ENCODE results near the gene GOLGB1. TPM values are rescaled to one million over a fixed set of nuclear protein-coding genes. Genes with fewer than 3 reads are reported as not detected.
"Not testable (repeated sequence)": the region's sequence is repeated elsewhere in the genome, so short reads cannot be mapped to it uniquely, and the experiment has no call there.

GOLGB1 gene
- total RNA-seq, 1 experiment from 2014 or later = 26.5 TPM

DNA sequence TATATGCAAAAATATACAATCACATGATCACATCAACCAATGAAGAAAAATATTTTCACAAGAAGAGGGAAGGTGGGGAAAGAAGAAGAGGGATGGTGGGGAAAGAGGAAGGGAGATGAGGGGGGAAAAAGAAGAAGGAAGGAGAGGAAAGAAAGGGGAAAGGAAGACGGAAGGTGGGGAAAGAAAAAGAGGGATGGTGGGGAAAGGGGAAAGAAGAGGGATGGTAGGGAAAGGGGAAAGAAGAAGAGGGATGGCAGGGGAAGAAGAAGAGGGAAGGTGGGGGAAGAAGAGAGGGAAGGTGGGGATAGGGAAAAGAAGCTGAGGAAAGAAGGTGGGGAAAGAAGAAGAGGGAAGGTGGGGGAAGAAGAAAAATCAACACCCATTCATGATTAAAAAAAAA is 3.2 kb upstream of the GOLGB1 start:
- H4K20me1 ChIP-seq (ENCODE audit: insufficient read depth, low read depth, low read length) = peaks cover 9% of the 10 kb centered on the region; the same call in 1 of the 2 replicates
- H3K4me2 ChIP-seq (ENCODE audit: low read depth, low read length, poor library complexity, severe bottlenecking) = no peak overlapping the region
- H3K4me3 ChIP-seq (ENCODE audit: low read length) = no peak overlapping the region
- H3K9me2 ChIP-seq (replicated peaks; ENCODE audit: insufficient read depth, low read length) = no peaks in the 10 kb centered on the region
- H3K79me2 ChIP-seq (ENCODE audit: low read length) = peaks cover 23% of the 10 kb centered on the region
- H3K27ac ChIP-seq (ENCODE audit: low read length) = no peak overlapping the region
- no peaks in the 10 kb centered on the region for H3K9me3 ChIP-seq (ENCODE audit: low read length)
- H3K36me3 ChIP-seq (ENCODE audit: insufficient read depth, low read length) = no peaks in the 10 kb centered on the region
- H3K27me3 ChIP-seq (ENCODE audit: low read length) = no peaks in the 10 kb centered on the region
- no peak overlapping the region for H2AFZ ChIP-seq (ENCODE audit: low read length)
- H3K4me1 ChIP-seq (ENCODE audit: low read length) = peaks cover 37% of the 10 kb centered on the region
- no peak for DNase-seq
- no peak overlapping the region for H3K9ac ChIP-seq (ENCODE audit: low read length)

GRCh38 chr3:121752261-121752660 is 2.7 kb upstream of the GOLGB1 start:
- no peaks in the 10 kb centered on the region for H3K9me2 ChIP-seq (replicated peaks; ENCODE audit: insufficient read depth, low read length)
- no peaks in the 10 kb centered on the region for H3K27me3 ChIP-seq (ENCODE audit: low read length)
- peaks cover 38% of the 10 kb centered on the region for H3K4me1 ChIP-seq (ENCODE audit: low read length)
- peaks cover 29% of the 10 kb centered on the region for H3K79me2 ChIP-seq (ENCODE audit: low read length)
- no peak overlapping the region for H3K4me3 ChIP-seq (ENCODE audit: low read length)
- no peak overlapping the region for H3K9ac ChIP-seq (ENCODE audit: low read length)
- H3K36me3 ChIP-seq (ENCODE audit: insufficient read depth, low read length) = no peaks in the 10 kb centered on the region
- no peaks in the 10 kb centered on the region for H3K9me3 ChIP-seq (ENCODE audit: low read length)
- H4K20me1 ChIP-seq (ENCODE audit: insufficient read depth, low read depth, low read length) = peaks cover 9% of the 10 kb centered on the region; the same call in 1 of the 2 replicates
- no peak overlapping the region for H3K4me2 ChIP-seq (ENCODE audit: low read depth, low read length, poor library complexity, severe bottlenecking)
- no peak overlapping the region for H2AFZ ChIP-seq (ENCODE audit: low read length)
- no peak for DNase-seq
- no peak overlapping the region for H3K27ac ChIP-seq (ENCODE audit: low read length)

- H3K4me1 ChIP-seq (ENCODE audit: low read length) = peaks cover 33% of the 10 kb centered on the region
- H4K20me1 ChIP-seq (ENCODE audit: insufficient read depth, low read depth, low read length) = peaks cover 9% of the 10 kb centered on the region; the same call in 1 of the 2 replicates
- H3K4me2 ChIP-seq (ENCODE audit: low read depth, low read length, poor library complexity, severe bottlenecking) = peak overlapping the region; percentile 78
- H3K9me2 ChIP-seq (replicated peaks; ENCODE audit: insufficient read depth, low read length) = no peaks in the 10 kb centered on the region
- no peak for DNase-seq
- H3K9ac ChIP-seq (ENCODE audit: low read length) = peak overlapping the region; percentile 80
- H3K27ac ChIP-seq (ENCODE audit: low read length) = peak overlapping the region; percentile 24; the same call in 1 of the 2 replicates
- H3K36me3 ChIP-seq (ENCODE audit: insufficient read depth, low read length) = no peaks in the 10 kb centered on the region
- H3K4me3 ChIP-seq (ENCODE audit: low read length) = peak overlapping the region; percentile 82
- H2AFZ ChIP-seq (ENCODE audit: low read length) = no peak overlapping the region
- H3K27me3 ChIP-seq (ENCODE audit: low read length) = no peaks in the 10 kb centered on the region
- peaks cover 44% of the 10 kb centered on the region for H3K79me2 ChIP-seq (ENCODE audit: low read length)
- no peaks in the 10 kb centered on the region for H3K9me3 ChIP-seq (ENCODE audit: low read length)
Measured at GRCh38 chr3:121750087-121750415, 510 bp upstream of the GOLGB1 start.

DNA sequence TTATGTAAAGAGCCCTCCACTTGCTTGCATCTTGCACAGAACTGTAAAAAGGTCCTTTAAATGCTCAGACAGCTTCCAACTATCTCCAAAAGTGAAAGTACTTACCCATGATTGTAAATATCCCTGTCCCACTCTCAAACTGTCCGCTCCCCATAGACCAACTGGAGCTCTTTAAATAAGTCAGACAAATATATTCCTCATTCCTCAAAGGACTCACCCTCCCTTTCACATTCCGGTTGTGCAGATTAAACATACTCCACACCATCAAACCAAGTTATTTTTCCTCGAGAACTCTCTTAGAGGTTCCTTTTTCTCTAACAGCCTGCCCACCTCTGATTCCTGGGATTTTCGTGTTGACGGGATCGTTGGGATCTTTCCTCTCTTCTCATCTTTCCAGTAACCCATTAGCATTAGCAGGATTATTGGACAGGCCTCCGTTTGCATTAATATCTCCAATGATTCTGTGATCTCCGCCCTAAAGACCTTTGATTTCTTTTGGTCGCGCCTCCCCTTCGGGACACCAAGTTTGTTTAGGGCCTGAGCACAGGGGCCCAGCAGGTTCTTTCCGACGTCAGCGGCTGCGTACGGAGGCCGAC is 763 bp downstream of the GOLGB1 start:
- peak overlapping the region; percentile 61; the same call in 1 of the 2 replicates for H2AFZ ChIP-seq (ENCODE audit: low read length)
- DNase-seq = peak; percentile 84

DNA sequence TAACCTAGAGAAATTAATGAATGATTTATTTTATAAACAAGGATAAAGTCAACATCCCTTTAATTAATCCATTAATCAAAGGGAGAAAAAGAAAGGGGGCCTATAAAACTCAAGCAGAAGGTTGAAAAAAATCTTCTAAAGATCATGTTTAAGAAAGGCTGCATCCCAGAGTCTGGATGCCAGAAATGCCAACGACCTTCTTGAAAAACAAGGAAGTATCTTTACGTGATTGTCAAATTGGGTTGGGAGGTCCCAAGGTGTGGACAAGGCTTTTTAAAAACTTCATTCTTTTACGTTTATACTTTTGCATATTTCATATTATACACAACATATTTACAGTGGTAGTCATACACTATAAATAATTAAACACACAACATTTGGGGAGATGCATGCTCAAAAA is 1.6 kb downstream of the GOLGB1 start:
- Histone ChIP-seq H2AFZ (ENCODE audit: low read length) (no peak overlapping the region), H3K4me1 (ENCODE audit: low read length) (peaks cover 33% of the 10 kb centered on the region), H4K20me1 (ENCODE audit: insufficient read depth, low read depth, low read length) (peaks cover 9% of the 10 kb centered on the region; the same call in 1 of the 2 replicates), H3K27ac (ENCODE audit: low read length) (no peak overlapping the region), H3K79me2 (ENCODE audit: low read length) (peaks cover 63% of the 10 kb centered on the region), H3K9me2 (replicated peaks; ENCODE audit: insufficient read depth, low read length) (no peaks in the 10 kb centered on the region), H3K9me3 (ENCODE audit: low read length) (no peaks in the 10 kb centered on the region), H3K9ac (ENCODE audit: low read length) (peak overlapping the region; percentile 87), H3K27me3 (ENCODE audit: low read length) (no peaks in the 10 kb centered on the region), H3K4me2 (ENCODE audit: low read depth, low read length, poor library complexity, severe bottlenecking) (peak overlapping the region; percentile 96), H3K4me3 (ENCODE audit: low read length) (peak overlapping the region; percentile 93), H3K36me3 (ENCODE audit: insufficient read depth, low read length) (no peaks in the 10 kb centered on the region; the same call in 1 of the 2 replicates)
- no peak for DNase-seq

More for the DNA sequence above, 763 bp downstream of the GOLGB1 start:
- Histone ChIP-seq H3K9me3 (ENCODE audit: low read length) (no peaks in the 10 kb centered on the region), H3K9ac (ENCODE audit: low read length) (peak overlapping the region; percentile 87), H3K9me2 (replicated peaks; ENCODE audit: insufficient read depth, low read length) (no peaks in the 10 kb centered on the region), H3K27ac (ENCODE audit: low read length) (peak overlapping the region; percentile 57), H3K4me3 (ENCODE audit: low read length) (peak overlapping the region; percentile 93), H3K27me3 (ENCODE audit: low read length) (no peaks in the 10 kb centered on the region), H3K4me2 (ENCODE audit: low read depth, low read length, poor library complexity, severe bottlenecking) (peak overlapping the region; percentile 96), H3K79me2 (ENCODE audit: low read length) (peaks cover 55% of the 10 kb centered on the region), H3K4me1 (ENCODE audit: low read length) (peaks cover 33% of the 10 kb centered on the region), H4K20me1 (ENCODE audit: insufficient read depth, low read depth, low read length) (peaks cover 9% of the 10 kb centered on the region; the same call in 1 of the 2 replicates), H3K36me3 (ENCODE audit: insufficient read depth, low read length) (no peaks in the 10 kb centered on the region; the same call in 1 of the 2 replicates)

DNA sequence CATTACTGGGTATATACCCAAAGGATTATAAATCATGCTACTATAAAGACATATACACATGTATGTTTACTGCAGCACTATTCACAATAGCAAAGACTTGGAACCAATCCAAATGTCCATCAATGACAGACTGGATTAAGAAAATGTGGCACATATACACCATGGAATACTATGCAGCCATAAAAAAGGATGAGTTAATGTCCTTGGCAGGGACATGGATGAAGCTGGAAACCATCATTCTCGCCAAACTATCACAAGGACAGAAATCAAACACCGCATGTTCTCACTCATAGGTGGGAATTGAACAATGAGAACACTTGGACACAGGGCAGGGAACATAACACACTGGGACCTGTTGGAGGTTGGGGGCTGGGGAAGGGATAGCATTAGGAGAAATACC is 6.4 kb downstream of the GOLGB1 start:
- H3K9me2 ChIP-seq (replicated peaks; ENCODE audit: insufficient read depth, low read length); H3K4me2 ChIP-seq (ENCODE audit: low read depth, low read length, poor library complexity, severe bottlenecking); H3K4me3 ChIP-seq (ENCODE audit: low read length); H3K27ac ChIP-seq (ENCODE audit: low read length); H3K36me3 ChIP-seq (ENCODE audit: insufficient read depth, low read length); DNase-seq; H2AFZ ChIP-seq (ENCODE audit: low read length); H3K9ac ChIP-seq (ENCODE audit: low read length); H3K27me3 ChIP-seq (ENCODE audit: low read length); H3K9me3 ChIP-seq (ENCODE audit: low read length); H4K20me1 ChIP-seq (ENCODE audit: insufficient read depth, low read depth, low read length): not testable (repeated sequence)
- peaks cover 26% of the 10 kb centered on the region for H3K4me1 ChIP-seq (ENCODE audit: low read length)
- peaks cover 87% of the 10 kb centered on the region for H3K79me2 ChIP-seq (ENCODE audit: low read length)

GRCh38 chr3:121740896-121741295 is 8.6 kb downstream of the GOLGB1 start:
- H3K9me2 ChIP-seq (replicated peaks; ENCODE audit: insufficient read depth, low read length) = no peaks in the 10 kb centered on the region
- no peaks in the 10 kb centered on the region; the same call in 1 of the 2 replicates for H3K36me3 ChIP-seq (ENCODE audit: insufficient read depth, low read length)
- no peak overlapping the region for H3K9ac ChIP-seq (ENCODE audit: low read length)
- peaks cover 91% of the 10 kb centered on the region for H3K79me2 ChIP-seq (ENCODE audit: low read length)
- H3K27me3 ChIP-seq (ENCODE audit: low read length) = no peaks in the 10 kb centered on the region
- H3K27ac ChIP-seq (ENCODE audit: low read length) = no peak overlapping the region
- H3K9me3 ChIP-seq (ENCODE audit: low read length) = no peaks in the 10 kb centered on the region
- no peak for DNase-seq
- no peak overlapping the region for H3K4me2 ChIP-seq (ENCODE audit: low read depth, low read length, poor library complexity, severe bottlenecking)
- H3K4me1 ChIP-seq (ENCODE audit: low read length) = peaks cover 22% of the 10 kb centered on the region
- no peak overlapping the region for H2AFZ ChIP-seq (ENCODE audit: low read length)
- no peak overlapping the region for H3K4me3 ChIP-seq (ENCODE audit: low read length)
- H4K20me1 ChIP-seq (ENCODE audit: insufficient read depth, low read depth, low read length) = no peaks in the 10 kb centered on the region

DNA sequence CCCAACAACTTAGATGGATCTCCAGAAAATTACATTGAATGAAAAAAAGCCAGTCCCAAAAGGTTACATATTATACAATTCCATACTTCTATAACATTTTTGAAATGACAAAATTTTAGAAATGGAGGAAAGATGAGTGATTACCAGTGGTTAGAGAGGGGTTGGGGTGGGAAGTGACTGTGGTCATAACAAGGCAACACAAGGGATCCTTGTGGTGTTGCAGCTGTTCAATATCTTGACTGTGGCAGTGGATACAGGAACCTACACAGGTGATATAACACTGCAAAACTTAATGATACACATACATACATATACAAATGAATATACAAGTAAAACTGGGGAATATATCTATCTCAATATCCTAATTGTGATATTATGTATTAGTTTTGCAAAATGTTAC is 9.6 kb downstream of the GOLGB1 start:
- H3K9ac ChIP-seq (ENCODE audit: low read length) = no peak overlapping the region
- H2AFZ ChIP-seq (ENCODE audit: low read length) = no peak overlapping the region
- no peaks in the 10 kb centered on the region; the same call in 1 of the 2 replicates for H3K36me3 ChIP-seq (ENCODE audit: insufficient read depth, low read length)
- H3K9me2 ChIP-seq (replicated peaks; ENCODE audit: insufficient read depth, low read length) = no peaks in the 10 kb centered on the region
- no peak overlapping the region for H3K4me3 ChIP-seq (ENCODE audit: low read length)
- H3K9me3 ChIP-seq (ENCODE audit: low read length) = no peaks in the 10 kb centered on the region
- H3K27ac ChIP-seq (ENCODE audit: low read length) = no peak overlapping the region
- H3K79me2 ChIP-seq (ENCODE audit: low read length) = peaks cover 93% of the 10 kb centered on the region
- no peaks in the 10 kb centered on the region for H4K20me1 ChIP-seq (ENCODE audit: insufficient read depth, low read depth, low read length)
- peaks cover 22% of the 10 kb centered on the region for H3K4me1 ChIP-seq (ENCODE audit: low read length)
- no peak overlapping the region for H3K4me2 ChIP-seq (ENCODE audit: low read depth, low read length, poor library complexity, severe bottlenecking)
- no peaks in the 10 kb centered on the region for H3K27me3 ChIP-seq (ENCODE audit: low read length)
- no peak for DNase-seq
